Endodermal cell (in vitro differentiated cells): ENCODE measurements around the gene PTRH1. TPM values are rescaled to one million over a fixed set of nuclear protein-coding genes. Genes with fewer than 3 reads are reported as not detected.

Source experiments
- DNase-seq: peaks from one replicate; pipeline ENCODE4 v3.0.0-alpha.2; 2017
- H3K27ac ChIP-seq: 2 replicates; pipeline ENCODE4 v1.5.1; 2013; ENCODE audit warnings: mild to moderate bottlenecking, low read depth, low read length, moderate library complexity
- H3K27me3 ChIP-seq: 2 replicates; pipeline ENCODE4 v1.6.1; 2013; ENCODE audit warnings: mild to moderate bottlenecking, low read length, moderate library complexity; ENCODE audit not compliant: insufficient read depth, control insufficient read depth, poor library complexity, severe bottlenecking
- H3K36me3 ChIP-seq: 2 replicates; pipeline ENCODE4 v1.7.0; 2013; ENCODE audit warnings: mild to moderate bottlenecking, low read length, moderate library complexity; ENCODE audit not compliant: control insufficient read depth, insufficient read depth
- H3K4me1 ChIP-seq: one replicate; pipeline ENCODE4 v1.7.0; 2013; ENCODE audit warnings: low read length; ENCODE audit not compliant: control insufficient read depth, insufficient read depth
- H3K4me3 ChIP-seq: 2 replicates; pipeline ENCODE4 v1.5.1; 2013; ENCODE audit warnings: mild to moderate bottlenecking, low read length, moderate library complexity
- H3K9ac ChIP-seq: 2 replicates; pipeline ENCODE4 v1.6.1; 2013; ENCODE audit warnings: mild to moderate bottlenecking, low read length, moderate library complexity; ENCODE audit not compliant: poor library complexity, severe bottlenecking; ENCODE audit errors: extremely low read depth
- H3K9me3 ChIP-seq: 2 replicates; pipeline ENCODE4 v1.6.1; 2013; ENCODE audit warnings: mild to moderate bottlenecking, low read length, moderate library complexity; ENCODE audit not compliant: control insufficient read depth
- H3K27ac Mint-ChIP-seq: 2 replicates; pipeline ENCODE4 v1.8.0; 2020; ENCODE audit warnings: mixed read lengths
- H3K27me3 Mint-ChIP-seq: 2 replicates; pipeline ENCODE4 v1.8.0; 2021; ENCODE audit warnings: mild to moderate bottlenecking, mixed read lengths; ENCODE audit not compliant: insufficient read depth
- H3K36me3 Mint-ChIP-seq: 2 replicates; pipeline ENCODE4 v1.8.0; 2020; ENCODE audit warnings: low read depth, mixed read lengths
- H3K4me1 Mint-ChIP-seq: 2 replicates; pipeline ENCODE4 v1.8.0; 2020; ENCODE audit warnings: mixed read lengths
- H3K4me3 Mint-ChIP-seq: 2 replicates; pipeline ENCODE4 v1.8.0; 2020; ENCODE audit warnings: mild to moderate bottlenecking, moderate library complexity, mixed read lengths
- H3K9me3 Mint-ChIP-seq: 2 replicates; pipeline ENCODE4 v1.8.0; 2020; ENCODE audit warnings: mild to moderate bottlenecking, mixed read lengths
- CTCF ChIP-seq: fragments of 200-600 bp; sonication (generic); conservative IDR thresholded peaks from 2 replicates; pipeline ENCODE4 v1.5.0; 2021; ENCODE audit warnings: antibody characterized with exemption, mild to moderate bottlenecking
- WGBS, 2 experiments: methylation state at CpG; one replicate each; pipeline versions ENCODE4 v1.1.5 to v1.1.7; 2013; ENCODE audit warnings: missing lambda C conversion rate in 2 of 2, mixed read lengths in 1 of 2; ENCODE audit not compliant: insufficient coverage in 1 of 2, insufficient read length in 1 of 2; 5-methylcytosine and 5-hydroxymethylcytosine counted together
- total RNA-seq, 2 donors: library from RNA; stranded (reverse); fragmentation: NEBNext Ultra II Directional in 1 of 2; extraction: Animal tissue kit (Norgen Biotek cat#: 25700) in 1 of 2; gene quantifications; 2 replicates in 1 of 2; 3 replicates in 1 of 2; pipeline ENCODE4 v1.2.1, GENCODE V29; 2021

The PTRH1 gene
- total RNA-seq, 2 donors from 2014 or later, result 15.2 to 18.7 TPM

DNA sequence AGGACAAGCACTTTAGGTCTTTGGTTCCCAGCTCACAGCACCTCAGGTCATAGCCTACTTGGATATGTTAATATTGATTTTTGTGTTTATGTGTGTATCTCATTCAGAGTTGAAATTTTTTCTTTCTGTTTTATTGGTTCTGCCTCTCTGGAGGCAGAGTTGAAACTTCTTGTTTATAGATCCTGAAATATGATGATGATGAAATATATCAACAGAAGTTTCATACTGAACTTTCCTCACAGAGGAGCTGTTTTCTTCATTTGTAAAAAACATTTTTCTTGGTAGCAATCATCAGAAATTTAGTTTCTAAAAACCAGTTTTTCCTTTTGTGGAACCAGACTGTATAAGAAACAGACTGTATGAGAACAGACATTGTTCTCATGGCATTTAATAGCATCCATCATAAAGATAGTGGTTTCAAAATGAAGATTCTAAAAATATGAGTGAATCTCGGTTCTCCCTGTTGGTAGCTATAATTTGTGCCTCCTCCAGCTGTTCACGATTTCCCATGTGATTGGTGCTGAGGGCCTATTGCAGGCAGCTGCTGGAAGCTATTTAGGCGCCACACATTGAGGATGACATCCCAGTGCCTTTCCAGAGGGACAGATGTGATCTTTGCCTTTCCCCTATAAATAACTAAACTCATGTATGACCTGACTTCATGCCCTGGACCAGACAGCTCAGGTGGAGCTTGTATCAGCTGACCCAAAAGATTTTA, 48.2 kb downstream of the PTRH1 start:
- no peaks in the 10 kb centered on the region for H3K4me1 Mint-ChIP-seq
- 91 to 100% methylated on average over 3 of the region's 3 CpGs for WGBS, 2 experiments
- DNase-seq, result no peak
- peaks cover 3% of the 10 kb centered on the region for H3K4me1 ChIP-seq
- no peak overlapping the region for H3K27ac ChIP-seq
- no peaks in the 10 kb centered on the region for H3K9me3 ChIP-seq
- no peak overlapping the region for H3K4me3 ChIP-seq
- H3K4me3 Mint-ChIP-seq, result no peak overlapping the region
- H3K9ac ChIP-seq, result no peak overlapping the region
- H3K27me3 ChIP-seq, result no peaks in the 10 kb centered on the region
- TF ChIP-seq CTCF, result no peak
- H3K36me3 ChIP-seq, result no peaks in the 10 kb centered on the region
- H3K36me3 Mint-ChIP-seq, result peaks cover 23% of the 10 kb centered on the region
- H3K27me3 Mint-ChIP-seq, result no peaks in the 10 kb centered on the region
- no peaks in the 10 kb centered on the region for H3K9me3 Mint-ChIP-seq
- H3K27ac Mint-ChIP-seq, result no peak overlapping the region

- H3K9me3 Mint-ChIP-seq, result no peaks in the 10 kb centered on the region
- Histone ChIP-seq H3K4me1 (peaks cover 3% of the 10 kb centered on the region), H3K4me3 (no peak overlapping the region), H3K36me3 (no peaks in the 10 kb centered on the region), H3K27me3 (no peaks in the 10 kb centered on the region), H3K9me3 (no peaks in the 10 kb centered on the region), H3K9ac (no peak overlapping the region), H3K27ac (no peak overlapping the region)
- H3K4me1 Mint-ChIP-seq, result peaks cover 1% of the 10 kb centered on the region
- no peak for TF ChIP-seq CTCF
- peaks cover 18% of the 10 kb centered on the region for H3K36me3 Mint-ChIP-seq
- DNase-seq, result no peak
- WGBS, 2 experiments, result 85 to 86% methylated on average over 8 to 10 of the region's 10 CpGs
- H3K27me3 Mint-ChIP-seq, result no peaks in the 10 kb centered on the region
- H3K4me3 Mint-ChIP-seq, result no peak overlapping the region
- H3K27ac Mint-ChIP-seq, result no peak overlapping the region
Measured at GRCh38 chr9:127664678-127665507, 50.6 kb downstream of the PTRH1 start.

- Mint-ChIP-seq H3K27ac (no peak overlapping the region), H3K36me3 (peaks cover 20% of the 10 kb centered on the region), H3K4me3 (no peak overlapping the region), H3K4me1 (peaks cover 1% of the 10 kb centered on the region), H3K9me3 (no peaks in the 10 kb centered on the region), H3K27me3 (no peaks in the 10 kb centered on the region)
- no peak for TF ChIP-seq CTCF
- Histone ChIP-seq H3K36me3 (no peaks in the 10 kb centered on the region), H3K27ac (no peak overlapping the region), H3K27me3 (no peaks in the 10 kb centered on the region), H3K4me3 (no peak overlapping the region), H3K4me1 (peaks cover 3% of the 10 kb centered on the region), H3K9me3 (no peaks in the 10 kb centered on the region), H3K9ac (no peak overlapping the region)
- no peak for DNase-seq
- 94 to 95% methylated on average over 7 of the region's 7 CpGs for WGBS, 2 experiments
Measured at GRCh38 chr9:127664324-127664677, 51.2 kb downstream of the PTRH1 start.

Other genes starting within 250 kb of the PTRH1 start
- gene STXBP1, start 103.4 kb downstream of the PTRH1 start, total RNA-seq, result 10 to 100 TPM; 27.8 to 46.8 TPM
- gene CFAP157, start 8.7 kb downstream of the PTRH1 start, total RNA-seq, result under 1 TPM; 0.20 to 0.44 TPM
- not detected for gene TTC16, start 416 bp upstream of the PTRH1 start, total RNA-seq
- gene TOR2A, start 19.6 kb upstream of the PTRH1 start, total RNA-seq, result 10 to 100 TPM; 15.7 to 16.7 TPM
- gene SH2D3C, start 63.0 kb upstream of the PTRH1 start, total RNA-seq, result 1 to 10 TPM in 1 of 2 donors, under 1 TPM in 1; 0.77 to 1.4 TPM
- gene CDK9, start 70.4 kb upstream of the PTRH1 start, total RNA-seq, result 100 to 1,000 TPM in 1 of 2 donors, 10 to 100 TPM in 1; 97.1 to 101 TPM
- gene FPGS, start 87.2 kb upstream of the PTRH1 start, total RNA-seq, result 10 to 100 TPM; 75.2 to 76.4 TPM
- 1 to 10 TPM; 2.2 to 2.4 TPM for gene ENG, start 139.0 kb upstream of the PTRH1 start, total RNA-seq
- 10 to 100 TPM; 19.0 to 22.8 TPM for gene AK1, start 162.0 kb upstream of the PTRH1 start, total RNA-seq
- gene ST6GALNAC6, start 183.9 kb upstream of the PTRH1 start, total RNA-seq, result 10 to 100 TPM; 42.3 to 44.2 TPM
- 10 to 100 TPM in 1 of 2 donors, 1 to 10 TPM in 1; 8.3 to 12.7 TPM for gene ST6GALNAC4, start 201.4 kb upstream of the PTRH1 start, total RNA-seq
- gene PIP5KL1, start 215.1 kb upstream of the PTRH1 start, total RNA-seq, result 1 to 10 TPM; 6.6 to 9.3 TPM
- 10 to 100 TPM; 45.7 TPM for gene DPM2, start 222.2 kb upstream of the PTRH1 start, total RNA-seq